ENCODE results near the gene NLRP2B.

The NLRP2B gene

GRCh38 chrX:57674861-57675260 lies 5.2 kb downstream of the NLRP2B start:
- Histone ChIP-seq H3K36me3 (ENCODE audit: control insufficient read depth, insufficient read depth, low read length) (no peaks in the 10 kb centered on the region), H3K4me3 (replicated peaks; ENCODE audit: low read depth, low read length) (no peak overlapping the region), H3K27me3 (replicated peaks; ENCODE audit: control insufficient read depth, insufficient read depth, low read length) (no peaks in the 10 kb centered on the region)
- DNase-seq (ENCODE audit: extremely low read depth, insufficient read length): no peak
- TF ChIP-seq CTCF (IDR thresholded peaks at IDR 0.05; ENCODE audit: insufficient read depth, low read length, poor library complexity, severe bottlenecking): no peak

GRCh38 chrX:57669961-57670360 lies 10.1 kb downstream of the NLRP2B start:
- Histone ChIP-seq H3K36me3 (ENCODE audit: control insufficient read depth, insufficient read depth, low read length) (no peaks in the 10 kb centered on the region), H3K4me3 (replicated peaks; ENCODE audit: low read depth, low read length) (no peak overlapping the region), H3K27me3 (replicated peaks; ENCODE audit: control insufficient read depth, insufficient read depth, low read length) (no peaks in the 10 kb centered on the region)
- DNase-seq (ENCODE audit: extremely low read depth, insufficient read length): no peak
- no peak for TF ChIP-seq CTCF (IDR thresholded peaks at IDR 0.05; ENCODE audit: insufficient read depth, low read length, poor library complexity, severe bottlenecking)

GRCh38 chrX:57667010-57667409 lies 13.1 kb downstream of the NLRP2B start:
- DNase-seq (ENCODE audit: extremely low read depth, insufficient read length): no peak
- Histone ChIP-seq H3K4me3 (replicated peaks; ENCODE audit: low read depth, low read length) (no peak overlapping the region), H3K36me3 (ENCODE audit: control insufficient read depth, insufficient read depth, low read length) (no peaks in the 10 kb centered on the region), H3K27me3 (replicated peaks; ENCODE audit: control insufficient read depth, insufficient read depth, low read length) (no peaks in the 10 kb centered on the region)
- no peak for TF ChIP-seq CTCF (IDR thresholded peaks at IDR 0.05; ENCODE audit: insufficient read depth, low read length, poor library complexity, severe bottlenecking)

- Histone ChIP-seq H3K27me3 (replicated peaks; ENCODE audit: control insufficient read depth, insufficient read depth, low read length) (no peaks in the 10 kb centered on the region), H3K36me3 (ENCODE audit: control insufficient read depth, insufficient read depth, low read length) (no peaks in the 10 kb centered on the region), H3K4me3 (replicated peaks; ENCODE audit: low read depth, low read length) (no peak overlapping the region)
- no peak for TF ChIP-seq CTCF (IDR thresholded peaks at IDR 0.05; ENCODE audit: insufficient read depth, low read length, poor library complexity, severe bottlenecking)
- DNase-seq (ENCODE audit: extremely low read depth, insufficient read length): no peak
Observed at GRCh38 chrX:57655065-57655464, 25.0 kb downstream of the NLRP2B start.

GRCh38 chrX:57652705-57653104 lies 27.4 kb downstream of the NLRP2B start:
- no peak overlapping the region for H3K4me3 ChIP-seq (replicated peaks; ENCODE audit: low read depth, low read length)
- no peaks in the 10 kb centered on the region for H3K36me3 ChIP-seq (ENCODE audit: control insufficient read depth, insufficient read depth, low read length)
- TF ChIP-seq CTCF (IDR thresholded peaks at IDR 0.05; ENCODE audit: insufficient read depth, low read length, poor library complexity, severe bottlenecking): no peak
- no peak for DNase-seq (ENCODE audit: extremely low read depth, insufficient read length)
- no peaks in the 10 kb centered on the region for H3K27me3 ChIP-seq (replicated peaks; ENCODE audit: control insufficient read depth, insufficient read depth, low read length)
